ENCODE measurements around the gene CNOT4.
"Not testable (repeated sequence)": the region's sequence is repeated elsewhere in the genome, so short reads cannot be mapped to it uniquely, and the experiment has no call there.

The CNOT4 gene

GRCh38 chr7:135362871-135363270, 147.0 kb downstream of the CNOT4 start:
- no peak for DNase-seq (ENCODE audit: low spot score)

GRCh38 chr7:135361788-135362187, 148.1 kb downstream of the CNOT4 start:
- peak; percentile 53 for DNase-seq (ENCODE audit: low spot score)

- no peak for DNase-seq (ENCODE audit: low spot score)
Measured at GRCh38 chr7:135359615-135360014, 150.3 kb downstream of the CNOT4 start.

- no peak for DNase-seq (ENCODE audit: low spot score)
Measured at GRCh38 chr7:135355377-135356048, 154.4 kb downstream of the CNOT4 start.

GRCh38 chr7:135353832-135354231, 156.1 kb downstream of the CNOT4 start:
- no peak for DNase-seq (ENCODE audit: low spot score)

- no peak for DNase-seq (ENCODE audit: low spot score)
Measured at GRCh38 chr7:135352285-135352684, 157.6 kb downstream of the CNOT4 start.

- not testable (repeated sequence) for DNase-seq (ENCODE audit: low spot score)
Measured at GRCh38 chr7:135351070-135351469, 158.8 kb downstream of the CNOT4 start.

GRCh38 chr7:135349746-135350145, 160.2 kb downstream of the CNOT4 start:
- DNase-seq (ENCODE audit: low spot score), result peak; percentile 53

- DNase-seq (ENCODE audit: low spot score), result no peak
Measured at GRCh38 chr7:135348493-135348892, 161.4 kb downstream of the CNOT4 start.

GRCh38 chr7:135343361-135343760, 166.5 kb downstream of the CNOT4 start:
- DNase-seq (ENCODE audit: low spot score), result no peak

- DNase-seq (ENCODE audit: low spot score), result peak; percentile 73
Measured at GRCh38 chr7:135342887-135343286, 167.0 kb downstream of the CNOT4 start.

- DNase-seq (ENCODE audit: low spot score), result no peak
Measured at GRCh38 chr7:135341049-135341448, 168.9 kb downstream of the CNOT4 start.

- DNase-seq (ENCODE audit: low spot score), result no peak
Measured at GRCh38 chr7:135337977-135338550, 171.8 kb downstream of the CNOT4 start.

- no peak for DNase-seq (ENCODE audit: low spot score)
Measured at GRCh38 chr7:135337506-135337905, 172.4 kb downstream of the CNOT4 start.

GRCh38 chr7:135335628-135336139, 174.2 kb downstream of the CNOT4 start:
- peak; percentile 85 for DNase-seq (ENCODE audit: low spot score)

- no peak for DNase-seq (ENCODE audit: low spot score)
Measured at GRCh38 chr7:135334830-135335543, 174.9 kb downstream of the CNOT4 start.

- DNase-seq (ENCODE audit: low spot score), result no peak
Measured at GRCh38 chr7:135333946-135334345, 176.0 kb downstream of the CNOT4 start.

- DNase-seq (ENCODE audit: low spot score), result no peak
Measured at GRCh38 chr7:135333200-135333599, 176.7 kb downstream of the CNOT4 start.

- DNase-seq (ENCODE audit: low spot score), result no peak
Measured at GRCh38 chr7:135330088-135330487, 179.8 kb downstream of the CNOT4 start.

GRCh38 chr7:135328526-135328925, 181.4 kb downstream of the CNOT4 start:
- DNase-seq (ENCODE audit: low spot score), result no peak

- no peak for DNase-seq (ENCODE audit: low spot score)
Measured at GRCh38 chr7:135328053-135328452, 181.8 kb downstream of the CNOT4 start.

GRCh38 chr7:135327458-135327857, 182.4 kb downstream of the CNOT4 start:
- DNase-seq (ENCODE audit: low spot score), result no peak

- DNase-seq (ENCODE audit: low spot score), result no peak
Measured at GRCh38 chr7:135326636-135327280, 183.1 kb downstream of the CNOT4 start.

All from D341Med (cell line).